H9 (cell line): Measurements from ENCODE around the gene WFS1. TPM values are rescaled to one million over a fixed set of nuclear protein-coding genes. Genes with fewer than 3 reads are reported as not detected.

Source experiments
- DNase-seq: peaks from one replicate; pipeline ENCODE4 v3.0.0-alpha.2; 2017
- H2AFZ ChIP-seq: one replicate; pipeline ENCODE4 v1.6.1; 2013; ENCODE audit warnings: mild to moderate bottlenecking, low read length, control low read depth, moderate library complexity
- H2AK5ac ChIP-seq: 2 replicates; pipeline ENCODE4 v1.6.1; 2013; ENCODE audit warnings: low read length, control low read depth, mixed read lengths; ENCODE audit not compliant: insufficient read length
- H2BK120ac ChIP-seq: one replicate; pipeline ENCODE4 v1.6.1; 2013; ENCODE audit warnings: low read depth, mild to moderate bottlenecking, low read length, control low read depth, inconsistent platforms; ENCODE audit not compliant: poor library complexity, severe bottlenecking
- H2BK12ac ChIP-seq: 2 replicates; pipeline ENCODE4 v1.6.1; 2013; ENCODE audit warnings: low read length, control low read depth, mixed read lengths, low read depth; ENCODE audit not compliant: insufficient read length
- H2BK15ac ChIP-seq: 2 replicates; pipeline ENCODE4 v1.6.1; 2013; ENCODE audit warnings: low read depth, low read length, control low read depth
- H2BK20ac ChIP-seq: one replicate; pipeline ENCODE4 v1.6.1; 2013; ENCODE audit warnings: low read depth, mild to moderate bottlenecking, low read length, control low read depth, inconsistent platforms; ENCODE audit not compliant: poor library complexity, severe bottlenecking
- H2BK5ac ChIP-seq: 2 replicates; pipeline ENCODE4 v1.6.1; 2013; ENCODE audit warnings: low read length, control low read depth, mixed read lengths; ENCODE audit not compliant: insufficient read length
- H3K14ac ChIP-seq: 2 replicates; pipeline ENCODE4 v1.6.1; 2013; ENCODE audit warnings: low read length, control low read depth; ENCODE audit not compliant: insufficient read depth
- H3K18ac ChIP-seq: 2 replicates; pipeline ENCODE4 v1.6.1; 2013; ENCODE audit warnings: low read depth, mild to moderate bottlenecking, mixed read lengths, low read length, control low read depth; ENCODE audit not compliant: insufficient read length
- H3K23ac ChIP-seq: 2 replicates; pipeline ENCODE4 v1.6.1; 2013; ENCODE audit warnings: low read length, control low read depth, mixed read lengths, low read depth; ENCODE audit not compliant: insufficient read length
- H3K23me2 ChIP-seq: 2 replicates; pipeline ENCODE4 v1.6.1; 2013; ENCODE audit warnings: low read depth, mild to moderate bottlenecking, mixed read lengths, low read length, control low read depth; ENCODE audit not compliant: insufficient read length, poor library complexity, severe bottlenecking
- H3K27ac ChIP-seq: 2 replicates; pipeline ENCODE4 v1.5.1; 2013; ENCODE audit warnings: low read length, control low read depth, mixed read lengths, low read depth; ENCODE audit not compliant: insufficient read length
- H3K27me3 ChIP-seq: 2 replicates; pipeline ENCODE4 v1.6.1; 2013; ENCODE audit warnings: low read length, control low read depth, inconsistent platforms; ENCODE audit not compliant: insufficient read depth
- H3K4ac ChIP-seq: 2 replicates; pipeline ENCODE4 v1.6.1; 2013; ENCODE audit warnings: low read depth, mild to moderate bottlenecking, control low read depth, inconsistent platforms, low read length, moderate library complexity
- H3K4me1 ChIP-seq: 2 replicates; pipeline ENCODE4 v1.6.1; 2013; ENCODE audit warnings: low read length, control low read depth, inconsistent platforms; ENCODE audit not compliant: insufficient read depth
- H3K4me2 ChIP-seq: 2 replicates; pipeline ENCODE4 v1.6.1; 2013; ENCODE audit warnings: low read length, control low read depth, mixed read lengths; ENCODE audit not compliant: insufficient read length, insufficient read depth
- H3K56ac ChIP-seq: 2 replicates; pipeline ENCODE4 v1.6.1; 2013; ENCODE audit warnings: low read depth, mild to moderate bottlenecking, mixed read lengths, low read length, control low read depth; ENCODE audit not compliant: insufficient read length
- H3K79me1 ChIP-seq: 2 replicates; pipeline ENCODE4 v1.6.1; 2013; ENCODE audit warnings: low read depth, mild to moderate bottlenecking, moderate library complexity, low read length, control low read depth, inconsistent platforms; ENCODE audit not compliant: insufficient read depth, poor library complexity, severe bottlenecking
- H3K79me2 ChIP-seq: 2 replicates; pipeline ENCODE4 v1.6.1; 2013; ENCODE audit warnings: low read length, control low read depth, inconsistent platforms; ENCODE audit not compliant: insufficient read depth
- H3K9ac ChIP-seq: 2 replicates; pipeline ENCODE4 v1.6.1; 2013; ENCODE audit warnings: low read length, control low read depth, mixed read lengths; ENCODE audit not compliant: insufficient read length; ENCODE audit errors: extremely low read depth
- H3K9me3 ChIP-seq: one replicate; pipeline ENCODE4 v1.6.1; 2013; ENCODE audit warnings: low read depth, low read length, inconsistent platforms; ENCODE audit not compliant: control insufficient read depth
- H3T11ph ChIP-seq: one replicate; pipeline ENCODE4 v1.6.1; 2013; ENCODE audit warnings: mild to moderate bottlenecking, low read length, control low read depth, inconsistent platforms
- H4K20me1 ChIP-seq: one replicate; pipeline ENCODE4 v1.6.1; 2013; ENCODE audit not compliant: control insufficient read depth, insufficient read length, insufficient read depth
- H4K5ac ChIP-seq: 2 replicates; pipeline ENCODE4 v1.6.1; 2013; ENCODE audit warnings: low read depth, mild to moderate bottlenecking, mixed read lengths, low read length, control low read depth; ENCODE audit not compliant: insufficient read length
- H4K8ac ChIP-seq: replicated peaks from 2 replicates; pipeline ENCODE4 v1.6.1; 2013; ENCODE audit warnings: low read length, control low read depth, mixed read lengths, low read depth; ENCODE audit not compliant: insufficient read length
- H4K91ac ChIP-seq: 2 replicates; pipeline ENCODE4 v1.6.1; 2013; ENCODE audit warnings: low read depth, mild to moderate bottlenecking, moderate library complexity, mixed read lengths, low read length, control low read depth; ENCODE audit not compliant: insufficient read length
- H3K27ac Mint-ChIP-seq, 3 experiments: 2 replicates in 2 of 3; 3 replicates in 1 of 3; pipeline ENCODE4 v1.8.0; 2020 to 2021; ENCODE audit warnings: mixed read lengths in 3 of 3, mild to moderate bottlenecking in 1 of 3, moderate library complexity in 1 of 3
- H3K27me3 Mint-ChIP-seq: 2 replicates; pipeline ENCODE4 v1.8.0; 2021; ENCODE audit warnings: low read depth, mild to moderate bottlenecking, moderate library complexity, mixed read lengths
- H3K36me3 Mint-ChIP-seq, 3 experiments: 2 replicates in 2 of 3; 3 replicates in 1 of 3; pipeline ENCODE4 v1.8.0; 2020 to 2021; ENCODE audit warnings: low read depth in 3 of 3, mixed read lengths in 3 of 3; ENCODE audit not compliant: insufficient read depth in 1 of 3
- H3K4me1 Mint-ChIP-seq, 2 experiments: 2 replicates each; pipeline ENCODE4 v1.8.0; 2020; ENCODE audit warnings: mixed read lengths in 2 of 2
- H3K4me3 Mint-ChIP-seq, 2 experiments: 2 replicates in 1 of 2; 3 replicates in 1 of 2; pipeline ENCODE4 v1.8.0; 2020 to 2021; ENCODE audit warnings: mild to moderate bottlenecking in 2 of 2, mixed read lengths in 2 of 2, moderate library complexity in 1 of 2
- H3K9me3 Mint-ChIP-seq, 2 experiments: 2 replicates in 1 of 2; 3 replicates in 1 of 2; pipeline ENCODE4 v1.8.0; 2020; ENCODE audit warnings: mild to moderate bottlenecking in 2 of 2, mixed read lengths in 2 of 2, moderate library complexity in 1 of 2
- WGBS: extraction: QIAGEN DNeasy Blood & Tissue Kit; methylation state at CpG from one replicate; pipeline ENCODE4 v1.1.7; 2013; ENCODE audit warnings: missing lambda C conversion rate, low lambda C conversion rate, mixed read lengths; ENCODE audit not compliant: insufficient read length; ENCODE audit errors: extremely low coverage; 5-methylcytosine and 5-hydroxymethylcytosine counted together
- total RNA-seq: library from RNA; stranded (reverse); gene quantifications from 2 replicates; pipeline ENCODE4 v1.2.1, GENCODE V29; 2021
- TF ChIP-seq, protein P1 (sequence below): fragments of 200-600 bp; sonication (generic); conservative IDR thresholded peaks from 3 replicates; pipeline ENCODE4 v1.8.0; 2021; ENCODE audit warnings: antibody characterized with exemption, mild to moderate bottlenecking

WFS1 gene
- total RNA-seq, 1 experiment from 2014 or later, result 18.9 TPM

DNA sequence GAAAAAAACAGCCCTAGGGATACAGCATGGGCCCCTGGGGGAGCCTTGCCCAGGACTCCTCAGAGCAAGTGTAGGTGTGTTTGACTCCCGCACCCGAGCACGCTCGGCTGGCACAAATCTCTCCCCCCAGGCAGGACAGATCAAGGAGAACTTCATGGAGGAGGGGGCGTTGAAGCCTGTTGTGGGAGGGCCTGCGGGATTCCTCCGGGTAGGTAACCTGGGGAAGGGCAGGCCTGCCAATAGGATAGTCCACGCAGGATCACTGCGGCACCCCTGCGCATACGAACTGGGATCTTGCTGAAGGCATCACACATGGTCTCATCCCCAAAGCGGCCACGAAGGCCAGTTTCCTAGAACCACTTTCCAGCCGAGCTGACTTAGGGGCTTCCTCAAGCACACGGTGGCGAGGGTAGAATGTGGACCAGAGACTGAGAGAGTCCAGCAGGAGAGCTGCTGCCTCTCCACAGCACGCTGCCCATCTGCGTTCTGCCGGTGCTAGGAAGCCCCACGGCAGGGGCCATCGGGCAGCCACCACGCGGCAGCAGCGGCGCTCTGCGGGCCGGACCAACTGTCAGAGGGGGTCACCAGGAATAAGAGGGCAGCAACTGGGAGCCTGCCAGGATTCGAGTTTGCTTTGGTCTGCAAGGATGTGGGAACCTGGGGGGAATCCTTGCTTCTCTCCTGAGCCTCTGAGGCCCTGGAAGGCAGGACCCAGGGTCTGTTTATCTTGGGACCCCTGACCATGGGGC, 56.8 kb downstream of the WFS1 start:
- H3K27ac ChIP-seq, result no peak overlapping the region
- no peaks in the 10 kb centered on the region for H3K23me2 ChIP-seq
- no peak overlapping the region for H2BK15ac ChIP-seq
- H3K79me1 ChIP-seq, result no peaks in the 10 kb centered on the region
- H3K9me3 ChIP-seq, result no peaks in the 10 kb centered on the region
- H2BK120ac ChIP-seq, result no peak overlapping the region
- H2AK5ac ChIP-seq, result no peak overlapping the region
- no peak overlapping the region for H4K8ac ChIP-seq
- no peak overlapping the region for H3K27ac Mint-ChIP-seq
- TF ChIP-seq, protein P1, sequence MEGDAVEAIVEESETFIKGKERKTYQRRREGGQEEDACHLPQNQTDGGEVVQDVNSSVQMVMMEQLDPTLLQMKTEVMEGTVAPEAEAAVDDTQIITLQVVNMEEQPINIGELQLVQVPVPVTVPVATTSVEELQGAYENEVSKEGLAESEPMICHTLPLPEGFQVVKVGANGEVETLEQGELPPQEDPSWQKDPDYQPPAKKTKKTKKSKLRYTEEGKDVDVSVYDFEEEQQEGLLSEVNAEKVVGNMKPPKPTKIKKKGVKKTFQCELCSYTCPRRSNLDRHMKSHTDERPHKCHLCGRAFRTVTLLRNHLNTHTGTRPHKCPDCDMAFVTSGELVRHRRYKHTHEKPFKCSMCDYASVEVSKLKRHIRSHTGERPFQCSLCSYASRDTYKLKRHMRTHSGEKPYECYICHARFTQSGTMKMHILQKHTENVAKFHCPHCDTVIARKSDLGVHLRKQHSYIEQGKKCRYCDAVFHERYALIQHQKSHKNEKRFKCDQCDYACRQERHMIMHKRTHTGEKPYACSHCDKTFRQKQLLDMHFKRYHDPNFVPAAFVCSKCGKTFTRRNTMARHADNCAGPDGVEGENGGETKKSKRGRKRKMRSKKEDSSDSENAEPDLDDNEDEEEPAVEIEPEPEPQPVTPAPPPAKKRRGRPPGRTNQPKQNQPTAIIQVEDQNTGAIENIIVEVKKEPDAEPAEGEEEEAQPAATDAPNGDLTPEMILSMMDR, result no peak
- H3K23ac ChIP-seq, result no peak overlapping the region
- peaks cover 0 to 10% (median 3%) of the 10 kb centered on the region in 3 experiments; a peak in 5 of 7 replicates for H3K36me3 Mint-ChIP-seq
- H3K27me3 Mint-ChIP-seq, result peaks cover 1% of the 10 kb centered on the region
- H3K4ac ChIP-seq, result no peak overlapping the region
- peaks cover 13 to 18% of the 10 kb centered on the region in 2 experiments for H3K4me1 Mint-ChIP-seq
- no peak overlapping the region for H3K4me3 Mint-ChIP-seq
- no peaks in the 10 kb centered on the region for H3K27me3 ChIP-seq
- H3K18ac ChIP-seq, result no peak overlapping the region
- H3K56ac ChIP-seq, result no peak overlapping the region
- peaks cover 0 to 5% of the 10 kb centered on the region in 2 experiments; a peak in 2 of 5 replicates for H3K9me3 Mint-ChIP-seq
- H2AFZ ChIP-seq, result no peak overlapping the region
- H3K14ac ChIP-seq, result no peak overlapping the region; the same call in 1 of the 2 replicates
- no peak overlapping the region for H2BK5ac ChIP-seq
- H2BK12ac ChIP-seq, result no peak overlapping the region
- H4K5ac ChIP-seq, result no peak overlapping the region
- H2BK20ac ChIP-seq, result no peak overlapping the region
- no peaks in the 10 kb centered on the region for H3K79me2 ChIP-seq
- H4K91ac ChIP-seq, result no peak overlapping the region
- H4K20me1 ChIP-seq, result no peaks in the 10 kb centered on the region
- no CpG with 5 or more reads among the region's 28 CpGs for WGBS
- DNase-seq, result no peak
- H3K9ac ChIP-seq, result no peak overlapping the region
- no peak overlapping the region for H3K4me2 ChIP-seq
- H3K4me1 ChIP-seq, result no peaks in the 10 kb centered on the region
- no peak overlapping the region for H3T11ph ChIP-seq
